HepG2 (cell line): ENCODE results near the gene INPP1. TPM values are rescaled to one million over a fixed set of nuclear protein-coding genes. Genes with fewer than 3 reads are reported as not detected.

ENCODE experiments used
- AKNA ChIP-seq: sonication (generic); formaldehyde crosslinking; IDR thresholded peaks from 2 replicates; pipeline ENCODE4 v1.4.0; 2020; ENCODE audit warnings: missing genetic modification reagents, borderline replicate concordance
- ARID3A ChIP-seq: IDR thresholded peaks from 2 replicates; pipeline ENCODE4 v1.6.1; 2012; ENCODE audit warnings: low read depth, low read length, improper control_type of control experiment
- BORCS8-MEF2B ChIP-seq: sonication (generic); formaldehyde crosslinking; IDR thresholded peaks from 2 replicates; pipeline ENCODE4 v1.8.0; 2022; ENCODE audit warnings: mild to moderate bottlenecking, missing genetic modification reagents
- HIC2 ChIP-seq: sonication (generic); formaldehyde crosslinking; IDR thresholded peaks from 2 replicates; pipeline ENCODE4 v1.9.0; 2022; ENCODE audit warnings: low read depth, missing genetic modification reagents
- HMG20A ChIP-seq: IDR thresholded peaks from 2 replicates; pipeline ENCODE4 v1.6.1; 2016; ENCODE audit warnings: borderline replicate concordance
- MIXL1 ChIP-seq: IDR thresholded peaks from 2 replicates; pipeline ENCODE4 v1.6.1; 2016
- MTA1 ChIP-seq: sonication (generic); formaldehyde crosslinking; IDR thresholded peaks from 2 replicates; pipeline ENCODE4 v1.4.0; 2020; ENCODE audit warnings: missing genetic modification reagents, mild to moderate bottlenecking, borderline replicate concordance
- NFIB ChIP-seq: sonication (generic); formaldehyde crosslinking; IDR thresholded peaks from 2 replicates; pipeline ENCODE4 v1.9.0; 2021; ENCODE audit warnings: missing genetic modification reagents, mild to moderate bottlenecking, borderline replicate concordance
- PLRG1 ChIP-seq: fragments of 450-650 bp; conservative IDR thresholded peaks from 2 replicates; pipeline ENCODE4 v1.6.1; 2016
- PRMT3 ChIP-seq: sonication (generic); formaldehyde crosslinking; IDR thresholded peaks from 2 replicates; pipeline ENCODE4 v1.8.1; 2022; ENCODE audit warnings: low read depth, mild to moderate bottlenecking, moderate library complexity, missing genetic modification reagents, borderline replicate concordance
- RBM39 ChIP-seq: fragments of 200-400 bp; formaldehyde crosslinking; IDR thresholded peaks from one replicate; pipeline ENCODE4 v1.6.1; 2018; ENCODE audit warnings: antibody characterized with exemption, mild to moderate bottlenecking, low read depth, low read length; ENCODE audit not compliant: poor library complexity, severe bottlenecking
- SOX5 ChIP-seq: IDR thresholded peaks from 2 replicates; pipeline ENCODE4 v1.6.1; 2016; ENCODE audit warnings: borderline replicate concordance
- SRF ChIP-seq: IDR thresholded peaks from 2 replicates; pipeline ENCODE4 v1.6.1; 2011; ENCODE audit warnings: mild to moderate bottlenecking, low read depth, low read length, moderate library complexity
- SRSF1 ChIP-seq: fragments of 200-400 bp; formaldehyde crosslinking; optimal IDR thresholded peaks from 2 replicates; pipeline ENCODE3; 2017; ENCODE audit warnings: mild to moderate bottlenecking, low read depth, low read length, moderate library complexity
- TOPORS ChIP-seq: sonication (generic); formaldehyde crosslinking; IDR thresholded peaks from 2 replicates; pipeline ENCODE4 v1.8.0; 2023; ENCODE audit warnings: mild to moderate bottlenecking, missing genetic modification reagents
- ZFP41 ChIP-seq: sonication (generic); formaldehyde crosslinking; IDR thresholded peaks from 2 replicates; pipeline ENCODE4 v1.4.0; 2020; ENCODE audit warnings: mild to moderate bottlenecking, missing genetic modification reagents, borderline replicate concordance
- ZNF160 ChIP-seq: sonication (generic); formaldehyde crosslinking; IDR thresholded peaks from 2 replicates; pipeline ENCODE4 v1.8.0; 2022; ENCODE audit warnings: mild to moderate bottlenecking, inconsistent platforms, missing genetic modification reagents
- ZNF292 ChIP-seq: sonication (generic); formaldehyde crosslinking; IDR thresholded peaks from 2 replicates; pipeline ENCODE4 v1.8.1; 2022; ENCODE audit warnings: mild to moderate bottlenecking, low read depth, missing genetic modification reagents, borderline replicate concordance
- ZNF558 ChIP-seq: sonication (generic); formaldehyde crosslinking; IDR thresholded peaks from 2 replicates; pipeline ENCODE4 v1.9.0; 2022; ENCODE audit warnings: mild to moderate bottlenecking, missing genetic modification reagents, borderline replicate concordance
- ZNF580 ChIP-seq: IDR thresholded peaks from 2 replicates; pipeline ENCODE4 v1.6.1; 2016; ENCODE audit warnings: low read depth, borderline replicate concordance
- ZNF691 ChIP-seq: sonication (generic); formaldehyde crosslinking; IDR thresholded peaks from 2 replicates; pipeline ENCODE4 v1.4.0; 2020; ENCODE audit warnings: missing genetic modification reagents, low read depth, mild to moderate bottlenecking, borderline replicate concordance
- ZNF775 ChIP-seq: sonication (generic); formaldehyde crosslinking; IDR thresholded peaks from 2 replicates; pipeline ENCODE4 v1.4.0; 2020; ENCODE audit warnings: missing genetic modification reagents, mild to moderate bottlenecking, moderate library complexity, borderline replicate concordance
- polyA plus RNA-seq, 8 experiments: library from polyadenylated mRNA; depleted of rRNA in 3 of 8; stranded (reverse) in 7 of 8; unstranded in 1 of 8; fragments of >200 nt; fragmentation: Illumina TruSeq in 4 of 8; extraction: Trizol in 4 of 8; gene quantifications; 2 replicates each; pipeline versions ENCODE4 v1.2.1 to v1.2.3, GENCODE V29; 2011 to 2016; ENCODE audit warnings: low read depth in 4 of 8, missing spikeins in 1 of 8, mixed read lengths in 1 of 8; ENCODE audit not compliant: insufficient read depth in 1 of 8
- total RNA-seq, 5 experiments: library from RNA; depleted of rRNA; stranded (reverse); fragments of >200 nt; fragmentation: Illumina TruSeq; extraction: Trizol; gene quantifications; 2 replicates each; pipeline ENCODE4 v1.2.3, GENCODE V29; 2016; ENCODE audit warnings: low read depth in 1 of 5

Gene INPP1
- total and polyA plus RNA-seq, 2 of the 13 experiments (the other 11 are each of a cell fraction or from before 2014, with no cell fraction given): 10.0 to 13.3 TPM

- TF ChIP-seq AKNA (CRISPR knock-in tag) (no peak), SRF (no peak), SOX5 (CRISPR knock-in tag) (no peak), MIXL1 (CRISPR knock-in tag) (0 out of 2 replicates have a peak, but pooled peaks have one; percentile 9), ZNF292 (no peak), PLRG1 (no peak), ZNF691 (CRISPR knock-in tag) (no peak), HIC2 (CRISPR knock-in tag) (no peak), MTA1 (CRISPR knock-in tag) (no peak), NFIB (CRISPR knock-in tag) (no peak), ZNF580 (CRISPR knock-in tag) (no peak), RBM39 (no peak), ZFP41 (CRISPR knock-in tag) (no peak), HMG20A (CRISPR knock-in tag) (no peak; the same call in 1 of the 2 replicates), ZNF160 (CRISPR knock-in tag) (no peak), ZNF558 (CRISPR knock-in tag) (no peak), SRSF1 (no peak), ARID3A (peak; percentile 58; the same call in 1 of the 2 replicates), ZNF775 (CRISPR knock-in tag) (no peak), BORCS8-MEF2B (no peak), PRMT3 (CRISPR knock-in tag) (no peak), TOPORS (no peak)
Observed at GRCh38 chr2:190335225-190335559, 8.2 kb upstream of the INPP1 start (continued).
